Fibroblast of peridontal ligament (primary cell): ENCODE data around the gene TOMM20.
"Not testable (repeated sequence)": the region's sequence is repeated elsewhere in the genome, so short reads cannot be mapped to it uniquely, and the experiment has no call there.

ENCODE experiments used
- DNase-seq: peaks from one replicate; pipeline ENCODE4 v3.0.0-alpha.2; 2010; ENCODE audit errors: extremely low read depth

TOMM20 gene

DNA sequence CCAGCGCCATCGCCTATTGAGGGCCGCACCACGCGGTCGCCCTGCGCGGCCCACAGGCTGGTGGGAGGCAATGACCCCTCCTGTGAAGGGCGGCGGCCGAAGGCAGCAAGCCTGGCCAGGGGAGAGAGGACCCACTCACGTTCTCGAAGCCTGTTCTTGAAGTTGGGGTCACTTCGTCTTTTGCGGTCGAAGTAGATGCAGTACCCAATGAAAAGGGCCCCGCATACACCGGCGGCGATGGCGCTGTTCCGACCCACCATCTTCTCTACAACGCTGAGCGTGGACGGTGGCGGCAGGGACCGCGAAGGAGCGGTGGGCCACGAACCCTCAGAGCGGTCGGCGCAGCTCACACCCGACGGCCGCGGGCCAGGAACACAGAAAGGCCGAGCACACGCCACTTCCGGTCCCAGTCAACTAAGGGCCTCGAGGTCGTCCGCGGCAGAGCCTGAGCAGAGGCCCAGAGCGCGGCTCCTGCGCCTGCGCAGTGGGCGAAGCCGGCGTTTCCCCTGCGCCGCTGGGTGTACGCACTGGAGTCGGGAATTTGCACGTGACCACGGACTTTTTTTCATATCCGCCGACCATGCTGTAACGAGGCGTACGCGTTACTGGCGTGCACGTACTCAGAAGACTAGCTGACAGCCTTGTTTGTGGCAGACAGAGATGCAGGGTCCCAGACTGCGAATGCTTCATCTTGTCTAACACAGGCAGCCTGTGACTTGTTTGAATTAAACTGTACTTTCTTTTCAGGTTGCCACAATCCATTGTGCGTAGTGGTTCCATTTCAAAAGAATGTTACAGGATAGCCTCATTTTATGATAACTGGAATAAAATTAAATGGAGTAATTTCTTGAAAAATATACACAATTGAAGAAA is at the start of gene TOMM20:
Gene TOMM20, minus strand, starts transcription at position 382 of the 873 bp plus-strand sequence. Its CDS starts 122 bp downstream, at position 260.
- peak; percentile 98 for DNase-seq

GRCh38 chr1:235176486-235176885 is 47.8 kb upstream of the TOMM20 start:
- DNase-seq: no peak

GRCh38 chr1:235169986-235170385 is 41.3 kb upstream of the TOMM20 start:
- no peak for DNase-seq

DNA sequence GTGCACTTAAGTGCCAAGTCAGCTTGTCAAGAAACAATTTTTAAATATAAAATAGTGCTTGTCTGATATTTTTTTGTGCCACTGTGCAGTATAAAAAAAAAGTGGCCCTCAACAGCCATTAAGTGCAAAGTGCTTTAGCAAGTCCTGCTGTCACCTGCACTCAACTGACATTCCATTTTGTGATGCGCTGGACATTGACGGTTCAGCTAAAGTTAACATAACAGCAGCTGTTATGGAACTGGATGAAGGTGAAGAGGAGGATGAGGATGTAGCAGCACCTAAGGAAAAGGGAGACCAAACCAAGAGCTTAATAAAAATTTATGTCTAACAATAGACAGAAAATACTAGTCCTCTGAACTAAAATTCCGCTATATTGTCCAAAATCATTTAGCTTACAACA is 39.7 kb upstream of the TOMM20 start:
- DNase-seq: no peak

DNA sequence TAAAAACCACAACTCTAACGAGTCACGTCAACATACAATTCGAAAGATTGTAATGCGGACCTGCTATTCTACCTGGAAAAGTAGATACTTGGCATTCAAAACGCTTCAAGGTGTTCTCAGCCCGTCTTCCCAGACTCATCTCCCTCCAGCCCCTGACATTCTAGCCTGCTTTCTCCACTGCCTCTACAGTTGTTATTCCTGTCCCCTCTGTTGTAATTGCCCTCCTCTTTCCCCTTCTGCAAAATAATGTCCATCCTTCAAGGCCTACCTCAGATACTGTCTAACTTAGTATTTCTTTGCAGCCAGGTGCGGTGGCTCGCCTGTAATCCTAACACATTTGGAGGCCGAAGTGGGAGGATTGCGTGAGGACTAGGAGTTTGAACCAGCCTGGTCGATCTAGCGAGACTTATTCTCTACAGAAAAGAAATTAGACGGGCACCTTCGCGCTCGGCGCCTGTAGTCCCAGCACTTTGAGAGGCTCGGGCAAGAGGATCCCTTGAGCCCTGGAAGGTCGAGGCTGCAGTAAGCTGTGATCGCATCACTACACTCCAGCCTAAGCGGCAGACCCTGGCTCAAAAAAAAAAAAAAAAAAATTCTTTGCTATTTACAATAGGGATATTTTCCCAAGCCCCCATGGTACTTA is 33.2 kb upstream of the TOMM20 start:
- DNase-seq: no peak

- DNase-seq: peak; percentile 85
Observed at GRCh38 chr1:235160957-235161684, 32.5 kb upstream of the TOMM20 start, which contains the start of gene RBM34. TSS of gene RBM34 (minus strand) at chr1:235161250. CDS start at chr1:235161226, 24 bp downstream.

GRCh38 chr1:235160383-235160956 is 31.8 kb upstream of the TOMM20 start:
- peak; percentile 76 for DNase-seq

GRCh38 chr1:235159930-235160329 is 31.3 kb upstream of the TOMM20 start:
- not testable (repeated sequence) for DNase-seq

DNA sequence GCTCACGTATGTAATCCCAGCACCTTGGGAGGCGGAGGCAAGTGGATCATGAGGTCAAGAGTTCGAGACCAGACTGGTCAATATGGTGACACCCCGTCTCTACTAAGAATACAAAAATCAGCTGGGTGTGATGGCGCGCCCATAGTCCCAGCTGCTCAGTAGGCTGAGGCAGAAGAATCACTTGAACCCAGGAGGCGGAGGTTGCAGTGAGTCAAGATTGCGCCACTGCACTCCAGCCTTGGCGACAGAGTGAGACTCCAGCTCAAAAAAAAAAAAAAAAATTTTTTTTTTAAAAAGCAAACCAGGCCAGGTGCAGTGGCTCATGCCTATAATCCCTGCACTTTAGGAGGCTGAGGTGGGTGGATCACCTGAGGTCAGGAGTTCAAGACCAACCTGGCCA is 30.6 kb upstream of the TOMM20 start:
- not testable (repeated sequence) for DNase-seq

- DNase-seq: no peak
Observed at GRCh38 chr1:235158680-235159079, 30.0 kb upstream of the TOMM20 start.

GRCh38 chr1:235157150-235157549 is 28.5 kb upstream of the TOMM20 start:
- DNase-seq: no peak

- DNase-seq: no peak
Observed at GRCh38 chr1:235156740-235157139, 28.1 kb upstream of the TOMM20 start.

DNA sequence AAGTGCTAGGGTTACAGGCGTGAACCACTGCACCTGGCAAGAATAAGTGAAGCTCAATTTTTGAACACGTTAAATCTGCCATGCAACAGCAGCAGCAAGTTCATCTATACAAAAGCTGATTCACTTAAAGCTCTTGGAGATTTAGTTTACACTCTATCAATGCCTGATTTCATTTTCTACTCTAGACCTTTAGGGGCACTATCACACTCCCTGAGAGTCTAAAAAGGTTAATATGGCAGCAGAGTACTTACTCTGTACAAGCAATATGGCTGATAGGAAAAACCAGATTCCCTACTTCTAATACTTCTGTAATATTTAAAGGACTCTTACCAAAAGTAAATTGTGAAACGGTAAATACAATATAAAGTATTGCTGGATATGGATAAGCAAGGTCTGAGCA is 27.6 kb upstream of the TOMM20 start:
- DNase-seq: no peak

DNA sequence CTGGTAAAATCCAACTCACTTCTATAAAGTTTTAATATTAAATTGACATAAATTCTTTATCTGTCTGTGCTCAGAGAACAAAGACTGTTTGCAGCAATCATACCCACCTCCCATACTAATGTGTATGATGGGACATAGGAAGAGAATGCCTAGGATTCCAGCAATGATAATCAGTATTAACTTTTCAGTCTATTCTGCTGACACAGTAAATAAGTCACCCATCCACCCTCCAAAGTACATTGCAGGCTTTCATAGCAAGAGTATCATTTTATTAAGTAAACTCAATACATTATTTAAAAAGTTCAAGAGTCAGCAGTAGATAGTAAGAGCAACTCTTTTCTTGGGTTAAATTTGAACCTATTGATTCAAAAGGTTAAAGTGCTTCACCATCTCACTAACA is 23.6 kb upstream of the TOMM20 start:
- no peak for DNase-seq

DNA sequence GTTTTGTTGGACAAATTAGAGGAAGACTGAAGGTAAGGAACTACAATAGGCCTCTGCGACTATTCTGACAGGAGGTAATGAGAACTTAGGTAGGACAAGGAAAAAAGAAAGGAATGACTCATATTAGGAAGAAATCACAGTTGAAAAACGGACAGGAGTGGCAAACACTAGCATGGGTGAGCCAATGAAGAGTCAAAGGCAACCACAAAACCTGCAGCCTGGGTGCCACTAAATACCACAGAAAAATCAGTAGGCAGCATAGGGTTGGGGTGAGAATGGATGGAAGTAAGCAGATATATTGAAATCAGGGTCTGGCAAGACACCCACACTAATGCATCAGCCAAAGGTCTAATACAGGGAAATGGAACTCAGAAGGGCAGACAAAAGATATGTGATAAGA is 22.4 kb upstream of the TOMM20 start:
- DNase-seq: no peak

- no peak for DNase-seq
Observed at GRCh38 chr1:235149824-235150223, 21.2 kb upstream of the TOMM20 start.

GRCh38 chr1:235147269-235147668 is 18.6 kb upstream of the TOMM20 start:
- no peak for DNase-seq

GRCh38 chr1:235145639-235146038 is 17.0 kb upstream of the TOMM20 start:
- DNase-seq: no peak

- no peak for DNase-seq
Observed at GRCh38 chr1:235142991-235143390, 14.4 kb upstream of the TOMM20 start.

DNA sequence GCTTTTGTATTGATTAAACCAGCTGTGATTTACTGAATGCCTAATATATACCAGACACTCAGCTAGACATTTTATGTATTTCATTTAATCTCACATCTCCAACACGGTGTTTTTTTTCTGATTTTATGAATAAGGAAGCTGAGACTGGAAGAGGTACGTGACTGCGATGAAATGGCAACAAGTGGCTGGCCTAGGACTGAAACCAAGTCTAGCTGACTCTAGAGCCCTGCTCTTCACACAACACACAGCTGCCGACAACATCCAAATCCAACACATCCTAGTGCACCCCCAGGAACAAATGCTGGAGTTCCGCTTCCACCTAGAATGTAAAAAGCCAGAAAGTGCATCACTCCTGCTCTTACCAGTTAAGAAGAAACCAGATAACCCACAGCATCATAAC is 10.7 kb upstream of the TOMM20 start:
- DNase-seq: no peak

GRCh38 chr1:235138821-235139220 is 10.2 kb upstream of the TOMM20 start:
- no peak for DNase-seq

DNA sequence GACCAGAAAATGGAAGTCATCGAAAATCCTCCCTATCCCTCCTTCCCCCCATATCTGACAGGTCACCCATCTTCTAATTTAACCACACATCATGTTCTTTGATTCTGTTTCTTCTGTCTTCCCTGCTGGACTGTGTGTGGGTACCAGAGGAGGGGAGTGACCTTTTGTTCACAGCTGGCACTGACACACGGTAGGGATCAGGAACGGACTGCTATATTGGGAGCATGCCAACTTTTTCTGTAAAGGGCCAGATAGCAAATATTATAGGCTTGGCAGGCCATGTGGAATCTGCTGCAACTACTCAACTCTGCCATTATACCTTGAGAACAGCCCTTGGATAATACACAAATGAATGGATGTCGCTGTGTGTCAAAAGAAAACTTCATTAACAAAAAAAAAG is 7.5 kb upstream of the TOMM20 start:
- DNase-seq: no peak
